Nephron (organoid): Measurements from ENCODE around the gene NETO1.

Experiments used
- H3K27ac Mint-ChIP-seq, 3 experiments: 2 replicates each; pipeline ENCODE4 v1.8.0; 2020; ENCODE audit warnings: mixed read lengths in 3 of 3, mild to moderate bottlenecking in 2 of 3, moderate library complexity in 1 of 3
- H3K27me3 Mint-ChIP-seq: 2 replicates; pipeline ENCODE4 v1.8.0; 2021; ENCODE audit warnings: low read depth, mild to moderate bottlenecking, moderate library complexity, mixed read lengths
- H3K36me3 Mint-ChIP-seq: 2 replicates; pipeline ENCODE4 v1.8.0; 2020; ENCODE audit warnings: low read depth, mixed read lengths
- H3K4me1 Mint-ChIP-seq: 2 replicates; pipeline ENCODE4 v1.8.0; 2020; ENCODE audit warnings: mixed read lengths
- H3K4me3 Mint-ChIP-seq, 3 experiments: 2 replicates each; pipeline ENCODE4 v1.8.0; 2020; ENCODE audit warnings: mild to moderate bottlenecking in 3 of 3, mixed read lengths in 3 of 3, moderate library complexity in 2 of 3
- H3K9me3 Mint-ChIP-seq: 2 replicates; pipeline ENCODE4 v1.8.0; 2020; ENCODE audit warnings: mixed read lengths
- TF ChIP-seq, protein P1 (sequence below), 3 experiments: fragments of 200-600 bp; sonication (generic); IDR thresholded peaks; one replicate each; pipeline ENCODE4 v1.5.0; 2021; ENCODE audit warnings: antibody characterized with exemption in 3 of 3; ENCODE audit not compliant: unreplicated experiment in 3 of 3

Gene NETO1

DNA sequence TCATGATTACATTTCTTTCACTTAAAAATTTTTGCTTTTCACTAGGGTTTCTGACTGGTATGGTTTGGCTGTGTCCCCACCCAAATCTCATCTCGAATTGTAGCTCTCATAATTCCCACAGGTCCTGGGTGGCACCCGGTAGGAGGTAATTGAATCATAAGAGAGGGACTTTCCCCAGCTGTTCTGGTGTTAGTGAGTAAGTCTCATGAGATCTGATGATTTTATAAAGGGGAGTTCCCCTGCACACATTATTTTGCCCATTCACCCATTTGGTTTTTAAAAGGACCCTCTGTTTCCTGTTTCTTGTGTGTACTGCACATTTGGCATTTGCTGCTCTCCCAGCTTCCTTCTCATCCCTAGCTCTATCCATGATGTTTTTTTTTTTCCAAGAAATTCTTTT, 27.8 kb upstream of the NETO1 start:
- Mint-ChIP-seq H3K27ac (no peak overlapping the region), H3K27me3 (no peaks in the 10 kb centered on the region), H3K9me3 (no peaks in the 10 kb centered on the region), H3K36me3 (no peaks in the 10 kb centered on the region), H3K4me1 (no peaks in the 10 kb centered on the region), H3K4me3 (no peak overlapping the region)
- TF ChIP-seq, protein P1, sequence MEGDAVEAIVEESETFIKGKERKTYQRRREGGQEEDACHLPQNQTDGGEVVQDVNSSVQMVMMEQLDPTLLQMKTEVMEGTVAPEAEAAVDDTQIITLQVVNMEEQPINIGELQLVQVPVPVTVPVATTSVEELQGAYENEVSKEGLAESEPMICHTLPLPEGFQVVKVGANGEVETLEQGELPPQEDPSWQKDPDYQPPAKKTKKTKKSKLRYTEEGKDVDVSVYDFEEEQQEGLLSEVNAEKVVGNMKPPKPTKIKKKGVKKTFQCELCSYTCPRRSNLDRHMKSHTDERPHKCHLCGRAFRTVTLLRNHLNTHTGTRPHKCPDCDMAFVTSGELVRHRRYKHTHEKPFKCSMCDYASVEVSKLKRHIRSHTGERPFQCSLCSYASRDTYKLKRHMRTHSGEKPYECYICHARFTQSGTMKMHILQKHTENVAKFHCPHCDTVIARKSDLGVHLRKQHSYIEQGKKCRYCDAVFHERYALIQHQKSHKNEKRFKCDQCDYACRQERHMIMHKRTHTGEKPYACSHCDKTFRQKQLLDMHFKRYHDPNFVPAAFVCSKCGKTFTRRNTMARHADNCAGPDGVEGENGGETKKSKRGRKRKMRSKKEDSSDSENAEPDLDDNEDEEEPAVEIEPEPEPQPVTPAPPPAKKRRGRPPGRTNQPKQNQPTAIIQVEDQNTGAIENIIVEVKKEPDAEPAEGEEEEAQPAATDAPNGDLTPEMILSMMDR (IDR thresholded peaks at IDR 0.05; ENCODE audit: unreplicated experiment in 3 of 3), result no peak

DNA sequence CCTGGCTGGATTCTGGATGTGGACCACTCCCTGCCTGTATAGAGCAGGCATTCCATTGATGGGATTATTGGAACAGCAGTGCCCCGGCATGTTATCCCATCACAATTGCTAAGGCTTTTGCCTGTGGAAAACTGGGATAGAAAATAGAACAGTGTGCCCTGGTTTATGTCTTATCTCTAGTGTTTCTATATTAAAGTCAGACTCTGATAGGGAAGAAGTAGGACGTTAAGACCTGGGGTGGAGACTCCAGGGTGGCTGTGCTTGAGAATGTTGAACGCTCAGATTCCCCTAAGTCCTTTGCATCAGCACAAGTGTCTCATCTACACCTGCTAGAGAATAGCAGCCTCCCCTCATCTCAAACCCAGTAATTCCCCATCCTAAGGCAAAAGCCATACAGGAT, 10.8 kb upstream of the NETO1 start:
- Mint-ChIP-seq H3K36me3 (no peaks in the 10 kb centered on the region), H3K4me1 (no peaks in the 10 kb centered on the region), H3K27me3 (peaks cover 11% of the 10 kb centered on the region), H3K9me3 (peaks cover 2% of the 10 kb centered on the region), H3K4me3 (no peak overlapping the region), H3K27ac (no peak overlapping the region)
- TF ChIP-seq, protein P1 (IDR thresholded peaks at IDR 0.05; ENCODE audit: unreplicated experiment in 3 of 3), result no peak

DNA sequence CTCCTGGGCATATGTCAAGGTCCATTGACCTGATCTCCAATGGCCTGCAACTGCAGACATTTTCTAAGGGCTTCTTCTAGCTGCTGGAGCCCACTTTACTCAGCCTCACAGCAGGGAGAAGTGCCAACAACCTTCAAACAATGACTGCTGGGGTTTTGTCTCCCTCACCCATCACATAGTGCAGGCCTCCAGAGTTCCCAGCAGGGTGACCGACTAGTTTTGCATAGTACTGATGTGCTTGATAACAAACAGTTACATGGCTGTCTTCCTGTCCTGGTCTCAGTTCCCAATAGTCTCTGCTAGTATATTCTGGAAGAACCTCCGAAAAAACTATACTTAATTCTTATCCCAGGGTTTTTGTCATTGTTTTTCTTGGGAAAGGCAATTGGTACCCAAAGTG, 10.4 kb upstream of the NETO1 start:
- no peaks in the 10 kb centered on the region for H3K4me1 Mint-ChIP-seq
- TF ChIP-seq, protein P1 (IDR thresholded peaks at IDR 0.05; ENCODE audit: unreplicated experiment in 3 of 3), result no peak

DNA sequence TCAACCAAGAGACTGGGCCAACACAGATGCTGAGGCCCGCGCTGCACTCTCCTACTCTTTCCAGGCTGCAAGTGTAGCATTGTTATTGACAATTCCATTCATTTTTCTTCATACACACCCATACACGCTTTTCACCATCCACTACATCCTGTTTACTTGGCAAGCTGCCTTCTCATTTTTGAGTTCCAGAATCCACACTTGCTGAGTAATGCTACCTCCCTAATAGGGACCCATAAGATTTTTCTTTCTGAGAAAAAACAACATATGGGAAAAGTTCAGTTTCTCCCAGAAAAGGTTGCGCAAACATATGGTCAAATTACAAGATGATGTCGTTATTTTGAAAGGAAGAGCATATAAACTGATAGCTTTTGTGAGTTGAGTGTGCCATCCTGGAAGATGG, 3.3 kb upstream of the NETO1 start:
- H3K36me3 Mint-ChIP-seq, result no peaks in the 10 kb centered on the region
- peak overlapping the region; percentile 31 to 59 (median 36) for H3K4me3 Mint-ChIP-seq
- TF ChIP-seq, protein P1 (IDR thresholded peaks at IDR 0.05; ENCODE audit: unreplicated experiment in 3 of 3), result no peak
- no peak overlapping the region for H3K27ac Mint-ChIP-seq
- H3K9me3 Mint-ChIP-seq, result no peaks in the 10 kb centered on the region
- H3K27me3 Mint-ChIP-seq, result peaks cover 68% of the 10 kb centered on the region
- H3K4me1 Mint-ChIP-seq, result no peaks in the 10 kb centered on the region

More for the DNA sequence above, 10.4 kb upstream of the NETO1 start:
- Mint-ChIP-seq H3K4me3 (no peak overlapping the region), H3K27me3 (peaks cover 11% of the 10 kb centered on the region), H3K27ac (no peak overlapping the region), H3K9me3 (no peaks in the 10 kb centered on the region), H3K36me3 (no peaks in the 10 kb centered on the region)

DNA sequence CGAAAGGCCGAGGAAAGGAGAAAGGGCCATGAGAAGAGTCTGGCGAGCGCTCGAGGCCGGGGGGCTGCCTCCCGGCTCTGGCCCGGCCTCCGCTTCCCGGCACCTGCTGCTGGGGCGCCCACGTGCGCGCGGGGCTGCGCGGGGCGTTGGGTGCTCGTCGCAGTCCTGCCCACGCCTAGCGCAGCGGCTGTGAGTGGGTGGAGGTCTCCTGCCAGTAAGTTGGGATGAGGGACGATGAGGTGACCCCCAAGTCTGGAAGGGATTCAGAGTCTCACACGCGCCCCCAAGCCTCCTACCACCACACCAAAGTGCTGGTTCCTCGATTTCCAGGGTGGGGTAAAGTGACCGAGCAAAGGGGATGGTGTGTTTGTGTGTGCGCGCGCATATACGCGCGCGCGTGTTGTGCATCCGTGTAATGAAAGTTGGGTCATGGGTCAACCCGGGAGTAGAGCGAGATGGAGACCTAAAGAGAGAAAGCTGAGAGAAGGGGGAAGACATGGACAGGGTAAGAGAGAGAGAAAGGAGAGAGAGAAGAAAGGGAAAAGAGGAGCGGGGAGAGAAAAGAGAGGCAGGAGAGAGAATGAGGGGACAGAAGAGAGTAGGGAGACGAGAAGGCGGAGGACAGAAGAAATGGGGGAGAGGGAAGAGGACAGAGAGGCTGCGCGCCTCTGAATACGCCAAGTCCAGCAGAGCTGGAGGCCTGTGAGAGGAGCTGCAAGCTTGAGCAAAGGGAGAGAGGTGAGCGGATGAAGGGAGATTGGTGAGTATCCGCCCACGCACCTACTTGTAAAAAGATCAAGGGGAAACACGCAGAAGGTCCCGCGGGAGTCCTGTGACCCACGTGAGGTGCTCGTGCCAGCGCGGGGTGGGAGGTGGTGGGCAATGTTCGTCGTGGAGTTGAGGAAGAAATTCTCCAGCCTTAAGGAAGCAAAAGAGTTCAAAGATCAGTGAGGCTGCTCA, 1.7 kb upstream of the NETO1 start:
- Mint-ChIP-seq H3K27ac (no peak overlapping the region), H3K36me3 (no peaks in the 10 kb centered on the region), H3K4me3 (peak overlapping the region; percentile 60 to 79 (median 74)), H3K9me3 (no peaks in the 10 kb centered on the region), H3K27me3 (peaks cover 81% of the 10 kb centered on the region), H3K4me1 (no peaks in the 10 kb centered on the region)
- TF ChIP-seq, protein P1 (IDR thresholded peaks at IDR 0.05; ENCODE audit: unreplicated experiment in 3 of 3), result no peak
